Panc1 (cell line): ENCODE results near the gene CMIP.

Experiments
- CTCF ChIP-seq: fragments of 450-650 bp; IDR thresholded peaks from 2 replicates; pipeline ENCODE4 v1.5.1; 2017; ENCODE audit warnings: mild to moderate bottlenecking
- TCF7L2 ChIP-seq: IDR thresholded peaks from 2 replicates; pipeline ENCODE4 v1.6.1; 2011; ENCODE audit warnings: mild to moderate bottlenecking, low read depth, low read length, inconsistent platforms

- TF ChIP-seq CTCF (no peak), TCF7L2 (no peak)
Observed at GRCh38 chr16:81661082-81661481, 216.5 kb downstream of the CMIP start.
